ENCODE measurements around the gene TRPT1.

Gene TRPT1

DNA sequence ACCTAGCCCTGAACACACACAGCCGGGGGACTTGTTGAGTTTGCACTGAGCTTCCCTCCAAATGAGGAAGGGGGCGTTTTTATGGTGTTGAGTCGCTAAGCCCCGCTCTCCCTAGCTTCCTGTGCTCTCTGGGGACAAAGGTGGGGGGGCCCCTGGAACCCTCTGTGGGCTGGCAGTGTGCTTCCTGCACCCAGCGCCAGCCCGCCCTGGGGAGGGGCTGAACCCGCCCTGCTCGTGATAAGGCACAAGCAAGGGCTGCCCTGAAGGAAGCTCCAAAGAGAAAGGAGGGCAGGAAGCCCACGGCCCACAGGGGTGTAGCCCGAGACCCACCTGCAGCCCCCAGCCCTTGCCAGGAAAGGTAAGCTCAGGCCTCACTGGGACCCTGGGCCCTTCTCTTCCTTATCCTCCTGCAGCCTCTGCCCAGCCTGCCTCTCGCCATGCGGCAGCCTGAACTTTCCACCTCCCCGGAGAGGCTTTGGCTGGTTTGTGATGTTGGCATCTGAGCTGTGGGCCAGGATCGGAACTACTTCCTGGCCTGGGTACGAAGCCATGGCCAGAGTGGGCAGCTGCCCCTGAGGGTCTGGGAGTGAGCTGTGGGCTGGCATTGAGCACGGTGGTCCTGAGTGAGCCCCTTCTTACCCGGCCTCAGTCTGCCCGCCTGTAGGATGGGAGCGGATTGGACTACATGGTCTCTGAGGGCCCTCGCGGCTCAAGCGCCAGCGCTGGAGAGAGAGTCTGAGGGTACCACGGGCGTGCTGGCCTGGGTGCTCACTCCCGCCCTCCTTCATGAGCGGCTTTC is 19.3 kb downstream of the TRPT1 start, which contains the start of gene FERMT3:
TSS of gene FERMT3 (plus strand) at position 265 of the 799 bp plus-strand sequence. CDS start 644 bp downstream, outside the sequence.
- DNase-seq, result no peak

GRCh38 chr11:64204464-64204989 is 21.5 kb downstream of the TRPT1 start:
- DNase-seq, result peak; percentile 14

- no peak for DNase-seq
Observed at GRCh38 chr11:64204080-64204440, 21.9 kb downstream of the TRPT1 start.

GRCh38 chr11:64203421-64204079 is 22.4 kb downstream of the TRPT1 start:
- DNase-seq, result no peak

DNA sequence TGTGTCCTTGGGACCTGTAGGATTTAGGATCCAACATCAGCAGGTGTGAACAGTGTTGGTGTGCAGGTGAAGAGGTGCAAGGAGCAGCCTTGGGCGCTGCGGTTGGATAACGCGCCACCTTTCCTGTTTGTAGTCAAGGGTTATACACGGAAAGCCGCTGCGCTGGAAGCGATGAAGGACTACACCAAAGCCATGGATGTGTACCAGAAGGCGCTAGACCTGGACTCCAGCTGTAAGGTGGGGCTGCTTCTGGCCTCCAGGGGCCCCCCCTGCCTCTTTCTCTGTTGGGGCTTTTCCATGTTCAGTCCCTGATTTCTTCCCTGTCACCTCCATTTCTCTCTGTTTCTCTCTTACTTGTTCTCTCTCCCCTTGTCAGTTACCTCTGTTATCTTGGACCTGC is 23.0 kb downstream of the TRPT1 start:
- DNase-seq, result no peak

GRCh38 chr11:64201543-64201942 is 24.4 kb downstream of the TRPT1 start:
- no peak for DNase-seq

DNA sequence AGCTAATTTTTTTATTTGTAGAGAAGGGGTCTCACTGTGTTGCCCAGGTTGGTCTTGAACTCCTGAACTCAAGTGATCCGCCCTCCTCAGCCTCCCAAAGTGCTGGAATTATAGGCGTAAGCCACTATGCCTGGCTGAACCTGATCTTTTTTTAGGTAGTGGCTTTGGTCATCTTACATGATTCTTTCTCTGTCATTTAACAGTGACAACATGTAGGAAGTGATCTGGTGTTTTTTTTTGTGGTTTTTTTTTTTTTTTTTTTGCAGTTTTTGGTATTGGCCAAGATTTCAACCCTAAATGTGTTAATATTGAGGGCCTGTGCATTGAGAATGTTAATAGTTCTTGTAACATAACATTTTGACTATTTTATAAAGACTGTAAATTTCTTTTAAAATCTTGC is 27.5 kb downstream of the TRPT1 start:
- no peak for DNase-seq

GRCh38 chr11:64196626-64197025 is 29.4 kb downstream of the TRPT1 start:
- no peak for DNase-seq

GRCh38 chr11:64192434-64192833 is 33.6 kb downstream of the TRPT1 start:
- no peak for DNase-seq

DNA sequence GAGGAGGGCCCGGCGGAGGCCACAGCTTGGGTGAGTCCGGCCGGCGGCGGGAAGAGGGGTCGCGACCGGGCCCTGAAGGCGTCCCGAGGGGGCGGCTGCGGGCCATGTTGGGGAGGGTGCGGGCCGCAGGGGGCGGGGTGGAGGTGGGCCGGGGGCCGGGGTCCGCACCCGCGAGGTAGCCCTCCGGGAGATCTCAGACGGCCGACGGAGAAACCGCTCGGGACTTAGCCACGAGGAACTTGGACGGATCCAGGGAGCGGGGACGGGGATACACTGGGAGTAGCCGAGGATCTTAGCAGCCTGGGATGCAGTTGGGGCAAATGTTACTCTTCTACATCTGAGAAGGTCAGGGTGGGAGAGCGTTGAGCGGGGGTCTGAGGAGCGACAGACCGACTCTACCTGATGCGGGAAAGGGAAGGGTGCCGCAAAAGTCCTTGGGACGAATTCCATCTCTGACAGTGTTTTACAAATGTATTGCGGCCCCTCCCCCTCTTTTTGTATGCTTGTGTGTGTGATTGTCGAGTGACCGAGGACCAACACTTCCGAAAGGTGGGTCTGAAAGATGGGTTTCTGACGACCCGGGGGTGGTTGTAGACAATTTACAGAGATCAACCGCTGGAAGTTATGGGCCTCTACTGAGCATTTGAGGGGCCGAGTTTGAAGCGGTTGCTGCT is 39.4 kb downstream of the TRPT1 start:
- DNase-seq, result no peak

DNA sequence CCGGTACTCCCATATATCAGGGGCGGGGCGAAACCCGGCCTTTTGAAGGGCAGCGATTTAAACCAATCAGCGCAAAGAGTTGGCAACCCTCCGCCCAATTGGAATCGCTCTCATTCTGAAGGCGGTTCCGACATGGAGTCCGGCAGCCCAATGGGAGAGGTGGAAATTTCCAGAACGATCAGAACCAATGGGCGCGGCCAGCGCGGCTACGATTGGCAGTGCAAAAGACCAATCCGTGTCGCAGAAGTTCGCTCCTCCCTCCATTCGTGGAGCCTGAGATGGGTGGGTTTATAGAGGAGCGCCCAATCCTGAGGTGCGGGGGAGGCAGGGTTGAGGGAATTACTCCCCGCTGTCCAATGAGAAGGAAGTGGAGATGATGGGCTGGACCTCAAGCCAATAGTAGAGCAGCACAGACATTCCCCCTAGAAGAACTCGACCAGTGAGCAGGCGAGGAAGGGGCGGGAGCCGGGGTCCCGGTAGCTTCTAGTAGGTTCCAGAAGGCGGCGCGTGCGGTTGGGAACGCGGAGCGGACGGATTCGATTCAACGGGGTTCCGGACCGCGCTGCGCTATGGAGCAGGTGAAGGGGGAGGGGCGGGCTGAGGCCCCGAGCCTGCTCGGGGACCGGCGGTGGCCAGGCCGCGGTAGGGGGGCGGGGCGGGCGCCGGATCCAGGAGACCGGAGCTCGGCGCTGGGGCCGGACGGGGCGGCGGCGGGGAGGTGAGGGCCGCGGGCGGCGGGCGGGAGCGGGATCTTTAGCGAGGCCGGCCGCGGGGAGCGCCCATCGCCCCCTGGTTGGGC is 40.1 kb downstream of the TRPT1 start, which contains the start of gene STIP1:
TSS of gene STIP1 (plus strand) at position 479 of the 799 bp plus-strand sequence. CDS start at position 570, 91 bp downstream.
- DNase-seq, result peak; percentile 99

DNA sequence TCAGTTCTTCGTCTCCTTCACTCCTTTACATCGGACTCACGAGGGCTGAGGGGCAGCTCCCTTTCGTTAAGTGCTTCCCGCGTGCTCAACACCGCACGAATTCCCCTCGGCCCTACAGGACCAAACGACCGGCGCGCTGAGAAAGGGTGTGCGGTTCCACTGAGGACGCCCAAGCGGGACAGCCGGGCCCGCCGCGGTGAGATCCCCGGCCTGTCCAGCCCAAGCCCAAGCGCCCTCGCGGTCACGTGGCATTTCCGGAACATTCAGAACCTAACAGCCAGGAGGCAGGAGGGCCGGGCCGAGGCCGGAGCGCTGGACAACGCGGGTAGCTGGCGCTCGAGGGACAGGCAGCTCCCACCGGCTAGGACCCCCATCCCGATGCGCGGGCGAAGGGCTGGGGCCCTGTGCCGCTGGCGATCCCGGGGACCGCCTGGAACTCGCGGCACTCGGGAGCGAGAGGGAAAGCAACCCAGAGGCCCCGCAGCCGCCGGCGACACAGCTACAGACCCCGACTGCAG is 40.8 kb downstream of the TRPT1 start:
- no peak for DNase-seq

- no peak for DNase-seq
Observed at GRCh38 chr11:64183890-64184289, 42.1 kb downstream of the TRPT1 start.

DNA sequence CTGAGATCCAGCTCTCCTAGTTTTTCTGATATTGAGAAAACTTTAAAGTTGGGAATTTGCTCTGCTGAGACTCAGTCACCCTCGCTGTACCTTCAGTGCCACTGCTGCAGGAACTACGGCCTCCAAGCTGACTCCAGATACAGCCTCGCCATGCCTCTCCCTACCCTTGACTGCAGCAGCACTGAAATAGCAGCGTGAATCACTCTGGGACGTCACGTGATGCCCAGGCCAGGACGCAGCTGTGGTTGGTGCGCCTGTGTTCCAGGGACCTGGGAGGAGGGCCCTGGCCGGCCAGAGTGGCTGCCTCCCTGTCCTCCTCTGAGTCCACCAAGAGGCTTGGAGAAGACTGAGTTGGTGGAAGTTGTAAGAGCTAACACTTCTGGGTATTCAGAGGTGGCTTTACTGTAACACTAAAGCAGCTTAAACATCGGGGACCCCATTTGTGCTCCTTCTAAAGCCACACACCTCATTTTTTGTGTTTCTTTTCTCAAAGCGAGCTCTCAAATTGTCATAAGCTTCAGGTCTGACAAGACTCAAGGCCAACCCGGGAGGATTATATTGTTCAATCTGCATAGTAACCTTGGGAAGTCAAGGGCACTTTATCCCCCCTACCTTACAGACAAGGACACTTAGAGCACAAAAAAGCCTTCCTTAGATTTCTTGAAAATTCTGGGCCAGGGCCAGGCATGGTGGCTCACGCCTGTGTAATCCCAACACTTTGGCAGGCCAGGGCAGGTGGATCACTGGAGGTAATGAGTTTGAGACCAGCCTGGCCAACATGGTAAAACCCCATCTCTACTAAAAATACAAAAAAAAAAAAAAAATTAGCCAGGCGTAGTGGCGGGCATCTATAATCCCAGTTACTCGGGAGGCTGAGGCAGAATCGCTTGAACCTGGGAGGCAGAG is 44.2 kb downstream of the TRPT1 start:
- DNase-seq, result no peak

- DNase-seq, result no peak
Observed at GRCh38 chr11:64180891-64181290, 45.1 kb downstream of the TRPT1 start.

- no peak for DNase-seq
Observed at GRCh38 chr11:64178951-64179639, 46.9 kb downstream of the TRPT1 start.

- no peak for DNase-seq
Observed at GRCh38 chr11:64178203-64178602, 47.8 kb downstream of the TRPT1 start.

- no peak for DNase-seq
Observed at GRCh38 chr11:64176751-64177150, 49.2 kb downstream of the TRPT1 start.

Measured in NCI-H187 treated with DMSO at 0.1 percent for 48 hours (cell line).